ENCODE data around the gene ABCA9.
"Not testable (repeated sequence)": the region's sequence is repeated elsewhere in the genome, so short reads cannot be mapped to it uniquely, and the experiment has no call there.

Gene ABCA9

GRCh38 chr17:69018022-69018615 is 42.6 kb downstream of the ABCA9 start:
- no peak for ATAC-seq

GRCh38 chr17:69015631-69016030 is 45.1 kb downstream of the ABCA9 start:
- ATAC-seq = no peak

GRCh38 chr17:69012895-69013805 is 47.6 kb downstream of the ABCA9 start:
- ATAC-seq = no peak

- no peak for ATAC-seq
Observed at GRCh38 chr17:69009930-69010329, 50.8 kb downstream of the ABCA9 start.

- ATAC-seq = not testable (repeated sequence)
Observed at GRCh38 chr17:69004759-69005158, 56.0 kb downstream of the ABCA9 start.

- ATAC-seq = not testable (repeated sequence)
Observed at GRCh38 chr17:68999743-69000142, 61.0 kb downstream of the ABCA9 start.

- ATAC-seq = no peak
Observed at GRCh38 chr17:68993112-68993511, 67.6 kb downstream of the ABCA9 start.

GRCh38 chr17:68987966-68988365 is 72.8 kb downstream of the ABCA9 start:
- ATAC-seq = no peak

GRCh38 chr17:68981288-68981687 is 79.4 kb downstream of the ABCA9 start:
- no peak for ATAC-seq

- no peak for ATAC-seq
Observed at GRCh38 chr17:68973098-68973846, 87.5 kb downstream of the ABCA9 start.

GRCh38 chr17:68972119-68972704 is 88.5 kb downstream of the ABCA9 start:
- ATAC-seq = no peak

GRCh38 chr17:68969101-68969500 is 91.6 kb downstream of the ABCA9 start:
- ATAC-seq = no peak

- no peak for ATAC-seq
Observed at GRCh38 chr17:68963958-68964357, 96.8 kb downstream of the ABCA9 start.

GRCh38 chr17:68961214-68961882 is 99.4 kb downstream of the ABCA9 start:
- ATAC-seq = no peak

- ATAC-seq = not testable (repeated sequence)
Observed at GRCh38 chr17:68959117-68959516, 101.6 kb downstream of the ABCA9 start.

GRCh38 chr17:68957944-68958343 is 102.8 kb downstream of the ABCA9 start:
- no peak for ATAC-seq

- no peak for ATAC-seq
Observed at GRCh38 chr17:68955181-68955841, 105.4 kb downstream of the ABCA9 start, which contains the start of gene ABCA8. Gene ABCA8 (minus strand): TSS chr17:68955392. CDS start chr17:68942034, 13,358 bp downstream.

GRCh38 chr17:68954146-68954896 is 106.4 kb downstream of the ABCA9 start:
- ATAC-seq = no peak

GRCh38 chr17:68953340-68953997 is 107.3 kb downstream of the ABCA9 start:
- no peak for ATAC-seq

GRCh38 chr17:68950725-68951124 is 110.0 kb downstream of the ABCA9 start:
- ATAC-seq = no peak
